CD14-positive monocyte (primary cell): ENCODE data around the gene GIMAP7. TPM values are rescaled to one million over a fixed set of nuclear protein-coding genes. Genes with fewer than 3 reads are reported as not detected.

Source experiments
- DNase-seq, 3 donors: peaks; one replicate each; pipeline ENCODE4 v3.0.0-alpha.2; 2011 to 2022
- H2AFZ ChIP-seq: 2 replicates; pipeline ENCODE4 v1.6.0; 2012; ENCODE audit warnings: mild to moderate bottlenecking, low read depth, low read length, inconsistent platforms; ENCODE audit not compliant: insufficient read depth, poor library complexity, severe bottlenecking
- H3K27ac ChIP-seq, 2 donors: 1 replicate in 1 of 2; 2 replicates in 1 of 2; pipeline ENCODE4 v1.5.1; 2012 to 2013; ENCODE audit warnings: low read length in 2 of 2, control low read depth in 1 of 2, inconsistent platforms in 1 of 2, low read depth in 1 of 2, mild to moderate bottlenecking in 1 of 2
- H3K27me3 ChIP-seq, 2 donors: one replicate each; pipeline versions ENCODE4 v1.6.0 to v1.6.1; 2011 to 2013; ENCODE audit warnings: low read length in 2 of 2; ENCODE audit not compliant: control insufficient read depth in 2 of 2, insufficient read depth in 2 of 2
- H3K36me3 ChIP-seq, 2 donors: replicated peaks in 1 of 2; 1 replicate in 1 of 2; 2 replicates in 1 of 2; pipeline versions ENCODE4 v1.5.1 to v1.6.1; 2012 to 2013; ENCODE audit warnings: low read length in 2 of 2, control low read depth in 1 of 2, inconsistent platforms in 1 of 2, mild to moderate bottlenecking in 1 of 2; ENCODE audit not compliant: insufficient read depth in 2 of 2, control insufficient read depth in 1 of 2
- H3K4me1 ChIP-seq, 2 donors: 1 replicate in 1 of 2; 2 replicates in 1 of 2; pipeline versions ENCODE4 v1.5.1 to v1.6.1; 2012 to 2013; ENCODE audit warnings: low read length in 2 of 2, control low read depth in 1 of 2, inconsistent platforms in 1 of 2, mild to moderate bottlenecking in 1 of 2, moderate library complexity in 1 of 2; ENCODE audit not compliant: insufficient read depth in 2 of 2, control insufficient read depth in 1 of 2
- H3K4me2 ChIP-seq: replicated peaks from 2 replicates; pipeline ENCODE3; 2012; ENCODE audit warnings: low read length, moderate library complexity, mild to moderate bottlenecking; ENCODE audit not compliant: poor library complexity, severe bottlenecking; ENCODE audit errors: extremely low read depth
- H3K4me3 ChIP-seq, 3 experiments: fragments of 200-600 bp in 1 of 3; sonication (generic) in 1 of 3; replicated peaks in 1 of 3; 1 replicate in 2 of 3; 2 replicates in 1 of 3; pipeline ENCODE4 v1.5.1; 2011 to 2013; ENCODE audit warnings: low read length in 3 of 3, mild to moderate bottlenecking in 3 of 3, control low read depth in 2 of 3, low read depth in 2 of 3, inconsistent platforms in 1 of 3, moderate library complexity in 1 of 3
- H3K79me2 ChIP-seq: 2 replicates; pipeline ENCODE4 v1.6.0; 2012; ENCODE audit warnings: mild to moderate bottlenecking, control low read depth, inconsistent platforms, low read length, moderate library complexity; ENCODE audit not compliant: insufficient read depth
- H3K9ac ChIP-seq: 2 replicates; pipeline ENCODE4 v1.6.0; 2017; ENCODE audit warnings: low read length, mild to moderate bottlenecking; ENCODE audit not compliant: insufficient read depth, poor library complexity, severe bottlenecking
- H3K9me3 ChIP-seq, 2 donors: replicated peaks in 1 of 2; 1 replicate in 1 of 2; 2 replicates in 1 of 2; pipeline versions ENCODE4 v1.5.1 to v1.6.1; 2012 to 2013; ENCODE audit warnings: low read length in 2 of 2, control low read depth in 1 of 2; ENCODE audit not compliant: control insufficient read depth in 1 of 2, insufficient read depth in 1 of 2
- H4K20me1 ChIP-seq: 2 replicates; pipeline ENCODE4 v1.6.0; 2012; ENCODE audit warnings: mild to moderate bottlenecking, low read length, control low read depth, moderate library complexity; ENCODE audit not compliant: insufficient read depth
- H3K27ac Mint-ChIP-seq, 7 donors: one replicate each; pipeline ENCODE4 v1.8.0; 2020; ENCODE audit warnings: mild to moderate bottlenecking in 7 of 7, mixed read lengths in 7 of 7, moderate library complexity in 6 of 7, inconsistent platforms in 2 of 7
- H3K27me3 Mint-ChIP-seq, 3 donors: one replicate each; pipeline ENCODE4 v1.8.0; 2021 to 2022; ENCODE audit warnings: low read depth in 3 of 3, mild to moderate bottlenecking in 3 of 3, mixed read lengths in 3 of 3, moderate library complexity in 3 of 3, inconsistent platforms in 1 of 3
- H3K36me3 Mint-ChIP-seq, 2 donors: one replicate each; pipeline ENCODE4 v1.8.0; 2020; ENCODE audit warnings: mixed read lengths in 2 of 2, inconsistent platforms in 1 of 2, mild to moderate bottlenecking in 1 of 2
- H3K4me1 Mint-ChIP-seq: one replicate; pipeline ENCODE4 v1.8.0; 2020; ENCODE audit warnings: mild to moderate bottlenecking, mixed read lengths
- H3K4me3 Mint-ChIP-seq, 2 donors: one replicate each; pipeline ENCODE4 v1.8.0; 2020; ENCODE audit warnings: mild to moderate bottlenecking in 2 of 2, mixed read lengths in 2 of 2, moderate library complexity in 1 of 2
- H3K9me3 Mint-ChIP-seq, 7 donors: one replicate each; pipeline ENCODE4 v1.8.0; 2020 to 2022; ENCODE audit warnings: mixed read lengths in 7 of 7, mild to moderate bottlenecking in 6 of 7, moderate library complexity in 6 of 7, inconsistent platforms in 2 of 7
- CTCF ChIP-seq: fragments of 200-600 bp; IDR thresholded peaks from one replicate; pipeline ENCODE4 v1.8.0; 2022; ENCODE audit warnings: antibody characterized with exemption, mild to moderate bottlenecking
- WGBS: methylation state at CpG from one replicate; pipeline ENCODE4 v1.1.5; 2013; ENCODE audit warnings: missing lambda C conversion rate; ENCODE audit not compliant: insufficient coverage; 5-methylcytosine and 5-hydroxymethylcytosine counted together
- intact Hi-C, 2 donors: fragments of 100-400 bp; cut with micrococcal nuclease; formaldehyde crosslinking; loops; one replicate each; pipeline versions ENCODE4 v1.15.0 to v1.15.1; 2023
- polyA plus RNA-seq, 3 donors: library from polyadenylated mRNA; depleted of rRNA in 1 of 3; unstranded in 2 of 3; stranded (reverse) in 1 of 3; fragments of 300-500 nt in 2 of 3; fragments of >200 nt in 1 of 3; fragmentation: Illumina TruSeq in 2 of 3; gene quantifications; 1 replicate in 2 of 3; 2 replicates in 1 of 3; pipeline ENCODE4 v1.2.3, GENCODE V29; 2012 to 2021

The GIMAP7 gene
- polyA plus RNA-seq, 3 donors, result 26.2 to 115 (median 54.5) TPM

GRCh38 chr7:150568714-150569113 is 54.0 kb downstream of the GIMAP7 start:
- 35% methylated on average over 2 of the region's 2 CpGs for WGBS
- TF ChIP-seq CTCF, result no peak
- peaks cover 10 to 27% of the 10 kb centered on the region in 2 donors for H3K9me3 ChIP-seq
- intact Hi-C loops, result no loop called here
- Mint-ChIP-seq H3K4me1 (peaks cover 48% of the 10 kb centered on the region), H3K36me3 (peaks cover 40 to 45% of the 10 kb centered on the region in 2 donors), H3K4me3 (peak overlapping the region; percentile 95 to 100), H3K27me3 (peaks cover 0 to 2% (median 0%) of the 10 kb centered on the region in 3 donors), H3K9me3 (peaks cover 10 to 31% (median 21%) of the 10 kb centered on the region in 7 donors), H3K27ac (peak overlapping the region; percentile 86 to 95 (median 91))
- no peak overlapping the region for H2AFZ ChIP-seq
- peaks cover 31 to 38% of the 10 kb centered on the region in 2 donors for H3K36me3 ChIP-seq
- peaks cover 35% of the 10 kb centered on the region for H4K20me1 ChIP-seq
- peak overlapping the region; percentile 97 for H3K4me2 ChIP-seq
- H3K9ac ChIP-seq, result peak overlapping the region; percentile 77
- H3K27me3 ChIP-seq, result no peaks in the 10 kb centered on the region
- H3K79me2 ChIP-seq, result peaks cover 69% of the 10 kb centered on the region
- H3K4me1 ChIP-seq, result peaks cover 36 to 40% of the 10 kb centered on the region in 2 donors
- H3K4me3 ChIP-seq, result peak overlapping the region; percentile 74 to 100 (median 97)
- H3K27ac ChIP-seq, result peak overlapping the region; percentile 60 to 84
- DNase-seq, result no peak

GRCh38 chr7:150569245-150569955 is 54.7 kb downstream of the GIMAP7 start:
- intact Hi-C loops, result no loop called here

More at GRCh38 chr7:150569245-150569955, 54.7 kb downstream of the GIMAP7 start:
- Histone ChIP-seq H3K4me1 (peaks cover 36 to 40% of the 10 kb centered on the region in 2 donors), H3K9ac (peak overlapping the region; percentile 77), H3K4me3 (peak overlapping the region; percentile 74 to 100 (median 97)), H3K79me2 (peaks cover 69% of the 10 kb centered on the region), H2AFZ (no peak overlapping the region), H3K9me3 (peaks cover 10 to 27% of the 10 kb centered on the region in 2 donors), H4K20me1 (peaks cover 35% of the 10 kb centered on the region), H3K4me2 (peak overlapping the region; percentile 97), H3K27me3 (no peaks in the 10 kb centered on the region), H3K36me3 (peaks cover 31 to 38% of the 10 kb centered on the region in 2 donors), H3K27ac (peak overlapping the region; percentile 60 to 84)
- Mint-ChIP-seq H3K36me3 (peaks cover 42 to 48% of the 10 kb centered on the region in 2 donors), H3K27ac (peak overlapping the region; percentile 87 to 95 (median 91)), H3K9me3 (peaks cover 10 to 33% (median 25%) of the 10 kb centered on the region in 7 donors), H3K27me3 (peaks cover 0 to 2% (median 0%) of the 10 kb centered on the region in 3 donors), H3K4me1 (peaks cover 48% of the 10 kb centered on the region), H3K4me3 (peak overlapping the region; percentile 95 to 100)
- DNase-seq, result peak in 2 of 3 donors; percentile 36 to 49
- no peak for TF ChIP-seq CTCF
- 53% methylated on average over 3 of the region's 7 CpGs for WGBS

Other genes starting within 250 kb of the GIMAP7 start
- 1 to 10 TPM; 1.4 to 8.6 (median 5.7) TPM for gene LRRC61, start 191.5 kb upstream of the GIMAP7 start, polyA plus RNA-seq
- gene ACTR3C, start 191.3 kb upstream of the GIMAP7 start, polyA plus RNA-seq, result 1 to 10 TPM in 2 of 3 donors, under 1 TPM in 1; 0.55 to 1.9 (median 1.7) TPM
- gene RARRES2, start 173.2 kb upstream of the GIMAP7 start, polyA plus RNA-seq, result not detected
- gene REPIN1, start 146.1 kb upstream of the GIMAP7 start, polyA plus RNA-seq, result 10 to 100 TPM; 32.7 to 42.9 (median 39.0) TPM
- 1 to 10 TPM; 1.3 to 2.7 (median 1.4) TPM for gene ZNF775, start 135.5 kb upstream of the GIMAP7 start, polyA plus RNA-seq
- 10 to 100 TPM; 12.0 to 26.8 (median 22.5) TPM for gene GIMAP8, start 64.2 kb upstream of the GIMAP7 start, polyA plus RNA-seq
- 100 to 1,000 TPM in 2 of 3 donors, 10 to 100 TPM in 1; 37.3 to 269 (median 167) TPM for gene GIMAP4, start 52.5 kb downstream of the GIMAP7 start, polyA plus RNA-seq
- 10 to 100 TPM; 16.2 to 70.2 (median 57.0) TPM for gene GIMAP6, start 117.5 kb downstream of the GIMAP7 start, polyA plus RNA-seq
- gene GIMAP2, start 170.8 kb downstream of the GIMAP7 start, polyA plus RNA-seq, result 10 to 100 TPM; 45.6 to 63.8 (median 47.0) TPM
- 10 to 100 TPM; 10.9 to 19.6 (median 11.4) TPM for gene GIMAP1, start 201.7 kb downstream of the GIMAP7 start, polyA plus RNA-seq
- 10 to 100 TPM; 13.4 to 17.1 (median 14.4) TPM for gene GIMAP5, start 222.5 kb downstream of the GIMAP7 start, polyA plus RNA-seq